SIG-M5 (cell line): ENCODE results near the gene ZFTA.

ENCODE experiments used
- DNase-seq: peaks from one replicate; lab custom pipeline; 2025; lab: John Stamatoyannopoulos, UW

The ZFTA gene

DNA sequence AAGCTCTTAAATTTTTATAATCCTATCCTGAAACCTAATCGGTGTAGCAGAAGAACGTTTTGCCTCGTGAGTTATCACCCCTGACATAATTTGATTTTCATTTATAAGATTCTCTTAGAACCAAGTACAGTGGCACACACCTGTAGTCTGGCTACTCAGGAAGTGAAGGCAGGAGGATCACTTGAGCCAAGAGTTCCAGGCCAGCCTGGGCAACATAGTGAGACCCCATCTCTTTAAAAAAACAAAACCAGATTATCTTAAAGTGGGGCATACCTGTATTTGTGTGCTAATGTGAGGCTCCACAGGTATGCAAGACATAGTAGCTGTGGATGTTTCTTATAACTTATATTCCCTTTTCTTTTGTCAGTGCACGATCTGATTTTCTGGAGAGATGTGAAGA, 19.0 kb downstream of the ZFTA start:
- no peak for DNase-seq

- no peak for DNase-seq
Observed at GRCh38 chr11:63747011-63747410, 21.6 kb downstream of the ZFTA start.

DNA sequence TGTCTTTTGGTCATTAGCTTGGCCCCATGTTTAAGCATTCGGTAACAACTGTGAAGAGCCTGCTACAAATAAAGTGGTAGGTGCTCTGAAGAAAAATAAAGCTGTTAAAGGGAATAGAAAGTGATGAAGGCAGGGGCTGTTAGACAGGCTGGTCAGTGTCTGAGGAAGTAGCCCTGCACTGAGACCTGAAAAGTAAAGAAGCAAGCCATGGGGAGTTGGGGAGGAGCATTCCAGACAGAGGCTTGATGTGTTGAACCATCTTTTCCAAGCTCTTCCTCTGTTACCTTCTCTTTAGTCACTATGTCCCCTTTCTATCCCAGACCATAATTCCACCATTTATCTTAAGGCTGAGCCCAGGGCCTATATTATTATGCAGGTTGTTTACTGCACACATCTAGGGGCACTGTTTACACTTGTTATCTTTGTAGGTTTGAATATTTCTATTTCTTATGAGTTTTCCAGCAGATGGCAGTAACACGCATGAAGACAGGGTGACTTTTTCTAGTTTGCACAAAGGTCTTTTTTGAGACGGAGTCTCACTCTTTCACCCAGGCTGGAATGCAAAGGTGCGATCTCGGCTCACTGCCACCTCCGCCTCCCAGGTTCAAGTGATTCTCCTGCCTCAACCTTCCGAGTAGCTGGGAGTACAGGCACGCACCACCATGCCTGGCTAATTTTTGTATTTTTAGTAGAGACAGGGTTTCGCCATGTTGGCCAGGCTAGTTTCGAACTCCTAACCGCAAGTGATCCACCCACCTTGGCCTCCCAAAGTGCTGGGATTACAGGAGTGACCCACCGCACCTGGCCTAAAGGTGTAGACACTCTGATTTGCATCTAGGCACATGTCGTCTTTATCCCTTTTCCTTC, 23.0 kb downstream of the ZFTA start:
- DNase-seq = no peak

GRCh38 chr11:63738720-63739360, 29.7 kb downstream of the ZFTA start:
- DNase-seq = no peak

- DNase-seq = no peak
Observed at GRCh38 chr11:63737718-63738117, 30.9 kb downstream of the ZFTA start.

DNA sequence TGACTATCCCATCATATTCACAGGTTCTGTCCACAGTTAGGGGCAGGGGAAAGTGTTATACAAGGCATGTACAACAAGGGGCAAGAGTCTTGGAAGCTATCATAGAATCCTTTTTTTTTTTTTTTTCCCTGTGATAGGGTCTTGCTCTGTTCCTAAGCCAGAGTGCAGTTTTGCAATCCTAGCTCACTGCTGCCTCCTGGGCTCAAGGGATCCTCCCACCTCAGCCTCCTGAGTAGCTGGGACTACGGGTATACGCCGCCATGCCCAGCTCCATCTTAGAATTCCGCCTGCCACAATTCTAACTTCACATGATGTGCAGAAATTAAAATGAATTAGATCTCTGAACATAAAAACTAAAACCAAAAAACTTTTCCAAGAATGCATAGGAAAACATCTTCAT, 31.7 kb downstream of the ZFTA start:
- no peak for DNase-seq

GRCh38 chr11:63729326-63729725, 39.2 kb downstream of the ZFTA start:
- no peak for DNase-seq

DNA sequence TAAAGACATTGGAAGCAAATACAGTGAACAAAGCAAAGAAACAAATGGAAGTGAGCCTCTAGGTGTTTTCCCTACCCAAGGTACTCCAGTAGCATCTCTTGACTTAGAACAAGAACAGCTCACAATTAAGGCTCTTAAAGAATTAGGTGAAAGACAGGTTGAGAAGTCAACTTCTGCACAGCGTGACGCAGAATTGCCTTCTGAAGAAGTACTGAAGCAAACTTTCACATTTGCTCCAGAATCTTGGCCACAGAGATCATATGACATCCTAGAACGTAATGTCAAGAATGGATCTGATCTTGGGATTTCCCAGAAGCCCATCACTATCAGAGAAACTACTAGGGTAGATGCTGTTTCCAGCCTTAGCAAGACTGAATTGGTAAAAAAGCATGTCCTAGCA, 48.0 kb downstream of the ZFTA start:
- no peak for DNase-seq

GRCh38 chr11:63719987-63720386, 48.6 kb downstream of the ZFTA start:
- no peak for DNase-seq

DNA sequence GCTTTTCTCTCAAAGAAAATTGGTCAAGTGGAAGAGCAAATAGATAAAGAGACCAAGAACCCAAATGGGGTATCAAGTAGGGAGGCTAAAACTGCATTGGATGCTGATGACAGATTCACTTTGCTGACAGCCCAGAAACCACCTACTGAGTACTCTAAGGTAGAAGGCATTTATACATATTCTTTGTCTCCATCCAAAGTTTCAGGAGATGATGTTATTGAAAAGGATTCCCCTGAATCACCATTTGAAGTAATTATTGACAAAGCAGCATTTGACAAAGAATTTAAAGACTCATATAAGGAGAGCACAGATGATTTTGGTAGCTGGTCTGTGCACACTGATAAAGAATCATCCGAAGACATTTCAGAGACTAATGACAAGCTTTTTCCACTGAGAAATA, 49.6 kb downstream of the ZFTA start:
- no peak for DNase-seq
